ENCODE measurements around the gene C1orf122.

C1orf122 gene

DNA sequence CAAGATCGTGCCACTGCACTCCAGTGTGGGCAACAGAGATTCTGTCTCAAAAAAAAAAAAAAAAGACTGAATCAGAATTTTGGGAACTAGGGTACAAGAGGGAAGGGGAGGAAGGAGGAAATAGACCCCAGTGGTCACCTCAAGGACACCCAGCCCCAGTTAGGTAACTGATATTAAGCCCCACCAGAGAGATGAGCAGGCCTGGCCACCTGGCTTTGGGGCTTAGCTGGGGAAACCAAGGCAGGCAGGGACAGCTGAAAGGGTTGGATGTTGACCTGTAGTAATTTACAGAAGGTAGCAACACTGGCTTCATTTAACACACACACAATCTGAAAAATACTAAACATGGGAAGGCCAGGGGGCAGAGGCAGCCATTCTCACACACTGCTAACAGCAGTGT is 5.2 kb upstream of the C1orf122 start:
- DNase-seq (ENCODE audit: low spot score), result no peak

DNA sequence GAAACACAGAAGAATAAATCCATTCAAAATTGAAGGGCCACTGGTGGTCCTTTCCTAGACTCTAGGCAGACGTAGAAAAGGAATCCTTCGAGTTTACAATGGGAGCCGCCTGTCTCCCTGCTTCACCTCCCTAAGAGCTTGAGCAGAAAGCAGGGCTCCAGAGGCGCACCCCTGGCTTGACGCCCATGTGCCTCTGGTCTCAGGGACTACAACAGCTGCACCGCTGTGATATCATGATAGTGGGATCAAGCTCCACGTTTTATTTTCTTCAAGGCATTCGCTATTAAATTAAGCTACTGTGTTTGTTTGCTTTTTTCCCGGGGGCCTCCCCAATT is 403 bp upstream of the C1orf122 start:
- DNase-seq (ENCODE audit: low spot score), result peak; percentile 36

DNA sequence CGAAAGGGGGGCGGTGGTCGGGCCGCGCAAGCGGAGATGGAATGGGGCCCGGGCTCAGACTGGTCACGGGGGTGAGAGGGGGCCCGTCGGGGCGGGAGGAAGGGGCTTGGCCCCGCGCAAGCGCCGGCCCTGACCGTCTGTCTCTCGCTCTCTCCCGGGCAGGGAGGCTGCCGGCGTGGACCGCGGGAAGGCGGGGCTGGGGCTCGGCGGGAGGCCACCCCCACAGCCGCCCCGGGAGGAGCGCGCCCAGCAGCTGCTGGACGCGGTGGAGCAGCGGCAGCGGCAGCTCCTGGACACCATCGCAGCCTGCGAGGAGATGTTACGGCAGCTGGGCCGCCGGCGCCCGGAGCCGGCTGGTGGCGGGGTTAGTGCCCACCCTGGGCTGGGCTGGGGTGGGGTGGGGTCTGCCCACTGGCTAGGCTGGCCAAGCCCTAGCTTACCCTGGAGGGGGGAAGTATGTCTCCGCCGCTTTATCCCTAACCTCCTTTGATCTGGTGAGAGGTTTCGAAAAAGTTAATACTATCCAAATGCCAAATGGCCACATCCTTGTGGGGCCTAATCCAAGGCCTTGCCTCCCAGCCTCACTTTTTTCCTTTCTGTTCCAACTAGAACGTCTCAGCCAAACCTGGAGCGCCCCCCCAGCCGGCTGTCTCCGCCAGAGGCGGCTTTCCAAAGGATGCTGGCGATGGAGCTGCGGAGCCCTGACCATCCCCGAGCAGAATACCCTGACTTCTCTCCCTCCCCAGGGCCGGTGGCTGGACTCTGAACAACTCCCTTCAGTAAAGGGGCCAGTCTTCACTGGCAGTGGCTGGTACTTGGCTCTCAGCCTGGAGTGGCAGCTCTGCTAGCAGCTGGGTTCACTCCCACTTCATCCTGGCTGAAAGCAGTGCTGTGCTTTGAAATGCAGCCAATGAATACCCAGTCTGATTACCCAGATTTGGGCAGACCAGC is 1.1 kb downstream of the C1orf122 start:
- peak; percentile 80 for DNase-seq (ENCODE audit: low spot score)

DNA sequence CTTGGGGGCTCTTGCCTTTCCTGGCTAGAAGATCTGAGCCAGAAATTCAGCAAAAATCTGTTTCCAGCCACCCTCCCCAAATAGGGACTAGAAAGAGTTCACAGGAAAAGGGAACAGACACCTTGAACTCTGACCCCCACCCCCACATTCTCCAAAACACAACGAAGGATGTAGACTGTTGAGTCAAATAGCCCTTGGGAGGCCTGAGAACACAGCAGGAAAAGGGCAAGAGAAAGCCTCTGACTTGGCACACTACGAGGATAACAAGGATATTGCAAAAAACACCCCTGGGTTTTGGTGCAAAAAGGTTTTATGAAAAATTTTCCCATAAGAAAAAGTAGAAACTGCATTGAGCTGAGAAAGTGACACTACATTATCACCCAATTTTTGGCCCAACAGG is 2.4 kb downstream of the C1orf122 start:
- no peak for DNase-seq (ENCODE audit: low spot score)

DNA sequence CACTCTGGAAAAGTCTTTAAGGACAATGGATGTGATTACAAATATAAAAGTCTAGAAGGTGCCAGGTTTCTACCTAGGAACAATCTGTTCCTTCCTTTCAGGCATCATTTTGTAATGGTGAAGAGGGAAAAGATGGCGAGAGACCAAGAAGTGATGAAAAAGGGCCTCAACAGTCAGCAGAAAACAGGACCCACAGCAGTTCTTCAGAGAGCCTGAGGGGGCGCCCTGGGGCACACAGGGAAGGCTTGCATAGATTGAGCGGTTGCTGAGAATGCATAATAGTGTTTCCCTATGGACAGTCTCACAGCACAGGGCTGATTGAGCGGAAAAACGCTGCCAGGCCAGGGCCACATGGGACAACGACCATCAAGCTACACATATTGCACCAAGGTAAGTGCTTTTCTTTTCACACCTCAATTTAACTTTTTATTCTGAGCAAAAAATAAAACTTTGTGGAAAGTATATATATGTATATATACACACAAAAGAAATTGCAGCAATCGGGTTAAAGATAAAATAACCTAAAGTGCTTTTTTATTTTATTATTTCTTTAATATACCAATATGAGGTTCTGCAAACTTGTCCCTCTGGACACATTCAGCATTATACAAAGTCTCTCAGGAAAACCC is 3.6 kb downstream of the C1orf122 start:
- DNase-seq (ENCODE audit: low spot score), result peak; percentile 88

DNA sequence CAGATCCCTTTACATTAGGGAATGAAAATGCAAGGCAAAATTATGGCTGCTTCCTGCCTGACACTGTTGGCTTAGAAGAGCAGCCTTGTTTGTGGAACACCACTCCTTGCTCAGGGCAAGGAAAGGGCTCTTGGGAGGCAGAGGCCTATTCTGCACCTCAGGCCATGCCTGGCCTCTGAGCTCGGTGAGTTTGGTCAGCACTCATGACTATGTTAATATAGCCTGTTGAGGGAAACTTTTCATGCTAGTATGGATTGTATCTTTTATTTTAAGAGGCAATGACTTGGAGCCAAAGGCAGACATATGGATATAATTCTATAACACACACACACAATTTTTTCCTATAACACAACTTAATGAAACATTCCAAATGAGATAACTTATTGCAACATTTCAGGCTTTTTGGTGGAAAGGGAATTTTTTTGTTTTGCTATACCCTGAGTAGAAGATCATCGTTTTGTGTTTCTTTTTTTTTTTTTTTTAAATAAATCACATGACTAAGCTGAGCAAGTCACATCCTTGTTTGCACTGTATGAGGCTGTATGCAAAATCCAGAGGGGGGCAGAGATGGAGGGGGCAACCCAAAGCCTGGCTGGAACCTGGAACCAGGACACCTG is 6.0 kb downstream of the C1orf122 start:
- DNase-seq (ENCODE audit: low spot score), result no peak

- DNase-seq (ENCODE audit: low spot score), result no peak
These were observed 6.7 kb downstream of the C1orf122 start for GRCh38 chr1:37814252-37814651.

DNA sequence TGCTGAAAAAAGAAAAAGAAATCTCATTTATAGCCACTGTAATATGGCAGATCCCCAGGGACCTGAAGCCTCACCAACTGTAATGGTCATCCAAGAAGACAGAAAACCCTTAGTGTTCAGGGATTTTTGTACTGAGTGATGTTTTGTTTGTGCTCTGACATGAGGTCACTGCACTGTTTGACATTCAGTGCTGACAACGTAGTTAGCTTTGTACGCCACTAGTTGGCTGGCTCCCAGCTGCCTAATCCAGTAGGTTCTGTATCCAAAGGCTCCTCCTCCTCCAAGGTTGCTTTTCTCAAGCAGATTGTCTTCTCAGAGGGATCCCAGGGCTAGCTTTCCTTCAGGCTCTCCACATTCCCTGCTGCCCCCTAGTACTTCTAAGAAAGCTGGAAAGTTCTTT is 9.9 kb downstream of the C1orf122 start:
- DNase-seq (ENCODE audit: low spot score), result peak; percentile 33

DNA sequence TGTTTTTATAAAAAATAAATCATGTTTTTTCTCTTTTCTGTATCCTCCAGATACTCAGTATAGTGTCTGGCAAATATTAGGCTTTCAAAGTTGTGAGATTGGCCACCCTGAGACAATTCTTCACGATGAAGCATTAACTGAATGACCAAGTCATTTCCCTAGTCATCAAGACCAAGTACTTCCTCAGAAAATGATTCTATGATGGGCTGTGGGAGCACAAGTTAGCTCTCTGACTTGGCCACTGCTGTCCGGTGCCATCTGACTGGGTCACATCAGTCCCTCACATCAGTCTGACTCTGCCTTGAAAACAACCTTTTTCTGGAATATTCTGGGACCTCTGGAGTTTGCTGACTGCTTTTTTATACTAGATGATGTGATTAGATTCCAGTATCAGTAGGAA is 13.9 kb downstream of the C1orf122 start:
- DNase-seq (ENCODE audit: low spot score), result no peak

GRCh38 chr1:37822906-37823815 is 15.6 kb downstream of the C1orf122 start:
- peak; percentile 66 for DNase-seq (ENCODE audit: low spot score)

DNA sequence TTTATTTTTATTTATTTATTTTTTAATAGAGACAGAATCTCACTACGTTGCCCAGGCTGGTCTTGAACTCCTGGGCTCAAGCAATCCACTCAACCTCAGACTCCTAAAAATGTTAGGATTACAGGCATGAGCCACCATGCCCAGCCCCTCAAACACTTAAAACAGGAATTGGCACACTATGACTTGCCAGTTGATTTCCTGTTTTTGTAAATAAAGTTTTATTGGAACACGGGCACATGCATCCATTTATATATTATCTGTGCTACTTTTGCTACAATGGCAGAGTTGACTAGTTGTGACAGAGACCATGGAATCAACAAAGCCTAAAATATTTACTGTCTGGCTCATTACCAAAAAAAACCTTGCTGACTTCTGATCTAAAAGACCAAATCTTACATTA is 16.4 kb downstream of the C1orf122 start:
- DNase-seq (ENCODE audit: low spot score), result no peak

DNA sequence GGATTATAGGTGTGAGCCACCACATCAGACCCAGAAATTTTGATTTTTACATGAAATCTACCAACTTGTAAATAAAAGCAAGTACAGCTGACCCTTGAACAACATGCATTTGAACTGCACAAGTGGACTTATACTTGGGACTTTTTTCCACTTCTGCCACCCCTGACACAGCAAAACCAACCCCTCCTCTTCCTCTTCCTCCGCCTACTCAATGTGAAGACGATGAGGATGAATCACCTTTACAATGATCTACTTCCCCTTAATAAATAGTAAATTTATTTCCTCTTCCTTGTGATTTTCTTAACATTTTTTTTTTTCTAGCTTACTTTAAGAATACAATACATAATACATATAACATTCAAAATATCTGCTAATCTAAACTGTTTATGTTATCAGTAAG is 17.9 kb downstream of the C1orf122 start:
- no peak for DNase-seq (ENCODE audit: low spot score)

GRCh38 chr1:37828410-37829074 is 21.0 kb downstream of the C1orf122 start:
- no peak for DNase-seq (ENCODE audit: low spot score)

- DNase-seq (ENCODE audit: low spot score), result no peak
These were observed 23.5 kb downstream of the C1orf122 start for GRCh38 chr1:37831109-37831508.

GRCh38 chr1:37831809-37832208 is 24.2 kb downstream of the C1orf122 start:
- DNase-seq (ENCODE audit: low spot score), result no peak

DNA sequence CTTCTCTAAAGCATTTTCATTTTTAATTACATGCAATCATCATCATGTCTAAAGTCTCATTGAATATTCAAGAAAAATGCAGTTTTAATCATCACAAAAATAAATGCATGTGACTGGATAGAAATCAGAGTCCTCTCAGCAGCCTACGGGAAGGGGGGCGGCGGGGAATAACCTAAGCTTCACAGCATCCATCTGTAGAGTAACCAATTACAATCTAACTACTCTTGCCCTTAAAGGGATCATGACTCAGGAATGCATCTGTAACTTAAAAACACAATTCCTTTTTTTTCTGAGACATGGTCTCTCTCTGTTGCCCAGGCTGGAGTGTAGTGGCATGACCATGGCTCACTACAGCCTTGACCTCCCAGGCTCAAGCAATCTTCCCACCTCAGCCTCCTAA is 29.2 kb downstream of the C1orf122 start:
- DNase-seq (ENCODE audit: low spot score), result no peak

DNA sequence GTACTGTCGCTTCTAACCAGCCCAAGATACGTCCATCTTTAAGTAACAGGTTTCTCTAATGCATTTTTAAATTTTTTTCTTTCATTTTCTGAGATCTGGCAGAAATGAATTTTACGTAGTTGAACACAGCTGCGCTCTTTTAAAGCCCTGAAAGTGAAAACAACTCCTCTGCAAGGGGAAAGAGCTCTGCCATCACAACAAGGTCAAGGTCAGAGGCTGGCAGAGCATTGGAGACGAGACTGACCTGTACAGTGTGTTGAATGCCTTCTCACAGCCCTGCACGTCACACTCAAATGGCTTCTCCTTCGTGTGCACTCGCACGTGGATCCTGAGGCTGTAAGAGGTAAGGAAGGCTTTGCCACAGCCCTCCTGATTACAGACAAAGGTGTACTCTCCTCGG is 32.1 kb downstream of the C1orf122 start:
- DNase-seq (ENCODE audit: low spot score), result no peak

DNA sequence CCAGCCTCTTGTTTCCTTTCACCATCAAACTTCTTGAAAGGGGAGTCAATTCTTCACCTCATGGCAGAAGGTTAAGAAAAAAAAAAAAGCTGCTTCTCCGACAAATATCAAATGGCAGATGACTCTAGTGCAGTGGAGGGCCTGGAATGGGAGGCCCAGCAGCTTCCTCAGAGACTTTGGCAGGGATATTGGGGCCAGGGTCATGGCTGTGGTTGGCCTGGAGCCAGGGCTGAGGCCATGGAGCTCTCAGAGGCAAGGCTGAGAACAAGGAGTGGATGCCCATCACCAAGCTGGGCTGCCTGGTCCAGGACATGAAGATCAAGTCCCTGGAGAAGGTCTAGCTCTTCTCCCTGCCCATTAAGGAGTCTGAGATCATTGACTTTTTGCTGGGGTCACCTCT is 33.1 kb downstream of the C1orf122 start:
- no peak for DNase-seq (ENCODE audit: low spot score)

- DNase-seq (ENCODE audit: low spot score), result no peak
These were observed 34.1 kb downstream of the C1orf122 start for GRCh38 chr1:37841652-37842051.

GRCh38 chr1:37844536-37844935 is 36.9 kb downstream of the C1orf122 start:
- DNase-seq (ENCODE audit: low spot score), result no peak

GRCh38 chr1:37845049-37845646 is 37.6 kb downstream of the C1orf122 start:
- DNase-seq (ENCODE audit: low spot score), result no peak

Measured in RKO (cell line).